Activated CD4-positive, alpha-beta T cell treated with anti-CD3 and anti-CD28 coated beads, Interleukin-2, amount 10 ng/mL, durations not matched to agents 7 days and 5 days (primary cell): Measurements from ENCODE around the gene KRTAP10-1. TPM values are rescaled to one million over a fixed set of nuclear protein-coding genes. Genes with fewer than 3 reads are reported as not detected.

ENCODE experiments used
- CTCF ChIA-PET: fragments of 350-600 bp; sonication (Branson Sonifier 250); formaldehyde crosslinking; loops from one replicate; lab custom pipeline; 2021; ENCODE audit warnings: antibody characterized with exemption; lab: Charles Lee
- POLR2A ChIA-PET: fragments of 350-600 bp; sonication (Branson Sonifier 250); formaldehyde crosslinking; loops from one replicate; lab custom pipeline; 2021; ENCODE audit warnings: antibody characterized with exemption; lab: Charles Lee
- DNase-seq: peaks from one replicate; pipeline ENCODE4 v3.0.0-alpha.2; 2020
- H3K27ac Mint-ChIP-seq: one replicate; pipeline ENCODE4 v1.8.0; 2021; ENCODE audit warnings: mild to moderate bottlenecking, moderate library complexity, mixed read lengths
- H3K27me3 Mint-ChIP-seq: one replicate; pipeline ENCODE4 v1.8.0; 2021; ENCODE audit warnings: mixed read lengths
- H3K36me3 Mint-ChIP-seq: one replicate; pipeline ENCODE4 v1.8.0; 2021; ENCODE audit warnings: low read depth, mixed read lengths
- H3K4me1 Mint-ChIP-seq: one replicate; pipeline ENCODE4 v1.8.0; 2021; ENCODE audit warnings: mixed read lengths
- H3K4me3 Mint-ChIP-seq: one replicate; pipeline ENCODE4 v1.8.0; 2021; ENCODE audit warnings: mild to moderate bottlenecking, moderate library complexity, mixed read lengths
- H3K9me3 Mint-ChIP-seq: one replicate; pipeline ENCODE4 v1.8.0; 2021; ENCODE audit warnings: mixed read lengths
- total RNA-seq, 2 experiments: library from RNA; stranded (reverse); gene quantifications; one replicate each; pipeline ENCODE4 v1.2.3, GENCODE V29; 2021

Gene KRTAP10-1
- total RNA-seq, 2 experiments from 2014 or later, result not detected

DNA sequence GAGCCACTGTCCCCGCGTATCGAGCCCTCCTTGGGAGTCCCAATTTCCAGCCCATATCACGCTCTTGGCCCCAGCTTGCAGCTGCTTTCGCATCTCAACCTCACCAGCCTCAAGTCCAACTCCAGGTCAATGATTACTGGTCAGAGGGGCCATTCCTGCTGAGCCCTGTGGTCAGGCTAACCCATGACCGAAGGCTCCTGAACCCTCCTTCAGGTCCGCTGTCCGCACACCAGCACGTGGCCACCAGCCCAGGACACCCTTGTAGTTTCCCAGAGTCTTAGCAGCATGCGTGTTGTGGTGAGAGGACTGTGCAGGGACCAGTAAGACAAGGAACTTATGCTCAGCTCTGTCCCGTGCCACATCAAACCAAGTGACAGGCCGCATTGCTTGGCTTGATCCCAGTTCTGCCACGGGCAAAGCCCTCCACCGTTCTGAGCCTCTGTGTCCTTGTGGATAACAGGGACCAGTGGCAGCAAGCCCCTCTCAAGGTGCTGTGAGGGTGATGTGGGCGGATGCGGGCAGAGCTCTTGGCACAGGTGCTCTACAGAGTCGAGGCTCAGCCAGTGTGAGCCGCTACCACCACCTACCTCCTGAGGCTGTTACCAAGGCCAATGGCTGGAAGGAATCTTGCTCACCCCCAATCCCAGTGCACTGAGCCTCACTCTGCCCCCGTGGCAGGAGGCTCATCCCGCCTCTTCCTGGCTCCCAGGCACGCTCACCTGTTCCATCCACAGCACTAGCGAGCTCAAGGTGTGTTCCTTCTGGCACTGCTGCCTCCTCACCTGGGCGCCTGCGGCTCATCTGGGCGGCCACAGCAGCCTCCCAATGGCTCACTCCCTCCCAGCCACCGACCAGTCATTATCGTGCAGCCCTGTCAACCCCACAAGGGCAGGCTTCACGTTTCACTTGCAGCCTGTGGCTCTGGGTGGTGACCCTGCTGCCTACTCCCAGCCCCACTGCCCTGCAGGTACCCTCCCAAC, 20.4 kb downstream of the KRTAP10-1 start:
- Mint-ChIP-seq H3K9me3 (no peaks in the 10 kb centered on the region), H3K36me3 (no peaks in the 10 kb centered on the region), H3K27ac (no peak overlapping the region), H3K27me3 (no peaks in the 10 kb centered on the region), H3K4me3 (no peak overlapping the region), H3K4me1 (no peaks in the 10 kb centered on the region)
- ChIA-PET CTCF (interaction anchor here (1.0 to 1.2 kb wide), 3 partner anchors 9 to 21 kb away, joined by 3 to 4 read pairs (median 3); no protein-coding TSS in a partner anchor), POLR2A (no interaction called here)
- no peak for DNase-seq

DNA sequence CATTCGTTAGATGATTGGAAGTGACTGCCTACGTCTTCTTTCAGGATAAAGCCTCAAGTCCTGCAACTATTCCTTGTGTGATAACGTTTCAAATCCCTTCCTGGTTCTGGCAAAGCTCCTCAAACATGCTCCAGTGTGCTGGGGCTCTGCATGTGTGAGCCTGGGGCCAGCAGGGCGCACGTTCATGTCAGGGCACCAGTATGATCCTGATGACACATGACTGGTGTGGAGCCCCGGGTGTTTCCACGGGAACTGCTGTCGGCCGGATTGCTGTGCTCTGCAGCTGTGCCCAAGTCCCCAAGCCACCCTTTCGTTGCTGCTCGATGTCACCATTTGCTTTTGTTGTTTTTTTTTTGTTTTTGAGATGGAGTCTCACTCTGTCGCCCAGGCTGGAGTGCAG, 21.3 kb downstream of the KRTAP10-1 start:
- Mint-ChIP-seq H3K9me3 (no peaks in the 10 kb centered on the region), H3K4me3 (no peak overlapping the region), H3K27ac (no peak overlapping the region), H3K4me1 (no peaks in the 10 kb centered on the region), H3K27me3 (no peaks in the 10 kb centered on the region), H3K36me3 (no peaks in the 10 kb centered on the region)
- no peak for DNase-seq
- ChIA-PET CTCF (interaction anchor here (0.7 to 1.1 kb wide), 2 partner anchors 8 to 275 kb away, joined by 3 to 4 read pairs; no protein-coding TSS in a partner anchor), POLR2A (no interaction called here)

DNA sequence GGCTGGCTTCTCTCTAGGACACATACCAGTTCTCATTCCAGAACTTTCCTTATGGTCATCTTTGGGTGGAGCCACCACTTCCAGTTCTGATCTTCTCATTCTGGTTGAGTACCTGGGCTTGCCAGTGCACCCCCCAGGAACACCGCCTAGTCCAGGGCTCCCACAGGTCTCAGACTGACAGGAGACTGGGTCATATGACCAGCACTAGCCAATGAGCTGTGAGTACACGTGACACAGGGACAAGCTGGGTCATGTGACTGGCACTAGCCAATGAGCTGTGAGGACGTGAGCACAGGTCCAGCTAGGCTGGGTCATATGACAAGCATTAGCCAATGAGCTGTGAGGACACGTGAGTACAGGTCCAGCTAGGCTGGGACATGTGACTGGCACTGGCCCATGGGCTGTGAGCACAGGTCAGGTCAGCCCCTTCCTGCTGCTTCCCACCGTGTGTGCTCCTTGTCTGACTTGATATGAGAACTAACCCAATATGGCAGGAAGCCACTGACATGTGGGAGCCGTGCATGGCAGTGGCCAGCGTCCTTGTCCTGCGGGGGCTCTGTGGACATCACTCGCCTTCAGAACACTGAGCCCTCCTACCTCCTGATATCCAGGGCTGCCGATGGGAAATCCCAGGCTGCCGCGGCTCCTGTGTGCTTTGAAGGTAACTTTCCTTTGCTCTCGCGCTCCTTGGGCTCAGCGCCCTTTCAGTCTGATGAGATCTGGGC, 22.7 kb downstream of the KRTAP10-1 start:
- Mint-ChIP-seq H3K4me1 (no peaks in the 10 kb centered on the region), H3K27ac (no peak overlapping the region), H3K9me3 (no peaks in the 10 kb centered on the region), H3K4me3 (no peak overlapping the region), H3K27me3 (no peaks in the 10 kb centered on the region), H3K36me3 (no peaks in the 10 kb centered on the region)
- POLR2A ChIA-PET, result no interaction called here
- no peak for DNase-seq
- CTCF ChIA-PET, result interaction anchor here (1.1 kb wide), 1 partner anchor 15 kb away, joined by 3 read pairs; no protein-coding TSS in a partner anchor

DNA sequence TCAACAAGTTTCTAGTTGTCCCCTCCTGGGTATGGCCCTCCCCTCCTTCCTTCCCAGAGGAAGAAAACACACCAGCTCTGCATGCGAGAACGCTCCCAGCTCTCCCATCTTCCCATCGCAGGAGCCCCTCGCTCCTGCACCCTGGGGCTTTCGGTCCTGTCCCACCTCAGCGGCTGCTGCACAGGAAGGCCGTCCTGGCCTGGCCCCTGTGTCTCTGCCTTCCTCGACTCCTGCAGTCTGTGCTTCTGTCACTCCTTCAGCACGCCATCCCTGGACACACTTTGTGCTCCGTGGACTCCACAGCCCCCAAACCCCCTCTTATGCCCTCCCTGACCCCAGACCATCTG, 23.2 kb downstream of the KRTAP10-1 start:
- no peaks in the 10 kb centered on the region for H3K27me3 Mint-ChIP-seq
- no peak for DNase-seq
- ChIA-PET POLR2A (no interaction called here), CTCF (no interaction called here)
- no peaks in the 10 kb centered on the region for H3K36me3 Mint-ChIP-seq
- no peak overlapping the region for H3K4me3 Mint-ChIP-seq
- H3K4me1 Mint-ChIP-seq, result no peaks in the 10 kb centered on the region
- H3K9me3 Mint-ChIP-seq, result no peaks in the 10 kb centered on the region
- no peak overlapping the region for H3K27ac Mint-ChIP-seq

DNA sequence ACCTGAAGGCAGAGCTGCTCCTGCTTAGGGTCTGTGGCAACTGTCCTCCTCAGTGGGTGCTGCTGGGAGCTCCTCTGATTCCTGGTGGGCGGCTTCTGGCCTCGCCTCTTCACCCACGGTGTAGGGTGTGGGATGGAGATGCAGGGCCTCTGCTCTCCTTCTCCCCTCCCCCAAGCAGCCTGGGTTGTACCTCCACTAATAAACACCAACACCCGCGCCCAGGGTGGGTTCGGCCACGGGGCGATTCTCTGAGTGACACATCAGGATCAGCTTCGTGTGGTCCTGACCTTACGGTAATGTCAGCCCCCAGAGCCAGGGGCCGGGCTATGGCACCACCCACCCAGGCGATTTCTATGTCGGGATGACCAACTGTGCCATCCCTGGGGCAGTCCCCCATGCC, 23.7 kb downstream of the KRTAP10-1 start:
- POLR2A ChIA-PET, result no interaction called here
- Mint-ChIP-seq H3K4me3 (no peak overlapping the region), H3K4me1 (no peaks in the 10 kb centered on the region), H3K27ac (no peak overlapping the region), H3K27me3 (no peaks in the 10 kb centered on the region), H3K36me3 (no peaks in the 10 kb centered on the region), H3K9me3 (no peaks in the 10 kb centered on the region)
- CTCF ChIA-PET, result interaction anchor here (0.7 kb wide), 2 partner anchors 15 to 23 kb away, joined by 3 read pairs; no protein-coding TSS in a partner anchor
- DNase-seq, result no peak

DNA sequence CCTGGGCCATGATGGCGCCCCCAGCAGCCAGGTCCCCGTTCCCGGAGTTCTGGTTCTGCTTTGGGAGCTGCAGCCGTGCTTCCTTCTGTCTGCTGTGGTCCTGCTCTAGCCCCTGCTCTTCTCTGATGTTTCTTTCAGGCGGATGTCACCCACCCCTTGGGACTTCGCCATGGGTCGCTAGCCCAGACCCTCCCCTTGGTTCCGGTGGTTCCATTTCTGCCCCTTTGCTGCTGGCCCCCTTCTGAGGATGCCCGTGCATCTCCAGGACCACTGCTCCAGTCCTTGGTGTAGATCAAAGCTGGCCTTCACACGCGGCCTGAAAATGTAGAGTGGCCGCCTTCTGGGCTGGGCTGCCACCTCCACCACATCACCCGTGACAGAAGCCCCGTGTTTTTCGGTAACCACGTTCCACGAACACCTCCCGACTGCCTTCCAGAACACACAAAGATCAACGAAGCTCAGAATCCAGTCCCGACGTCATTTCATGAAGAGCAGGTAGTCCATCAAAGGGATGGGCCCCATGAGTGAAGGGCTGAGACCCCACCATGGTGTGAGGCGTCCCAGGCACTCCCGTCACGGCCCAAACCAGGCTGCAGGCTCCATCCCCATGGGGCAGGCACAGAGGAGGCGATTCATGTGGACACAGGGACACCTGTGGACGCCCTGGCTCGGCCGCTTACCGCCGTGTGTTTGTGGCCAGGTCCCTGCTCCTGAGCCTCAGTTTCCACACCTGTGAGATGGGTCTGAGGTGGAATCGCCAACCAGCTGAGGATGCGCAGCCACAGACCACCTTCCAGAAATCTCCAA, 24.4 kb downstream of the KRTAP10-1 start:
- no peak overlapping the region for H3K27ac Mint-ChIP-seq
- H3K27me3 Mint-ChIP-seq, result no peaks in the 10 kb centered on the region
- CTCF ChIA-PET, result interaction anchor here (0.7 kb wide), 3 partner anchors 12 to 22 kb away, joined by 3 to 4 read pairs (median 3); no protein-coding TSS in a partner anchor
- no peak overlapping the region for H3K4me3 Mint-ChIP-seq
- POLR2A ChIA-PET, result no interaction called here
- no peaks in the 10 kb centered on the region for H3K9me3 Mint-ChIP-seq
- no peaks in the 10 kb centered on the region for H3K4me1 Mint-ChIP-seq
- H3K36me3 Mint-ChIP-seq, result no peaks in the 10 kb centered on the region
- DNase-seq, result no peak

DNA sequence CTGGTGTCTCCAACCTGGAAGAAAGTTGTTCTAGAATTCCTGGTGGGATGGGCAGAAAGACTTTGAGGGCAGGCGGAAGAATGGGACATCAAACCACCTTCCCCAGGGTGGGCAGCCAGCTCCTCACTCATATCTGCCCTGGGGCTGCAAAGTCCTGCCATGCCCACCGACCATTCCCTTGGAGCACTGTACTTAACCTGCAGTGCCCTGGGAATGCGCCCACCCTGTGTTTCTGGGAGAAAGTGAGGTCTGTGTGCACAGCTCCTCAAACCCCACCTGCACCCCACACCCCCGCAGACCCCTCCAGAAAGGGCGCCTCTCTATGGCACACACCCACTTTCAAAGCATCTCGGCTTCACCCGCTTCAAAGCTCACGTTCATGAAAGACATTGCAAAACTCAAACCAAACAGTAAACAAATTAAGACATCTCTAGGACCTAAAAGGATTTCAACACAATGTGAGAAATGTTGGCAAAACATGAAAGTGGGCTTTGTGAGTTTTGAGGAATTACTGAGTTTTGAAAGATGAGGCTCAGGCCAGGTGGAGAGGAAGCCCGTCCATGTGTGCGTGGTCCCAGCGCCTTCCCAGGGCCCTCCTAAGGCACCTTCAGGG, 25.1 kb downstream of the KRTAP10-1 start:
- ChIA-PET POLR2A (no interaction called here), CTCF (interaction anchor here (1.0 kb wide), 1 partner anchor 279 kb away, joined by 5 read pairs; no protein-coding TSS in a partner anchor)
- Mint-ChIP-seq H3K9me3 (no peaks in the 10 kb centered on the region), H3K27ac (no peak overlapping the region), H3K4me3 (no peak overlapping the region), H3K4me1 (no peaks in the 10 kb centered on the region), H3K36me3 (no peaks in the 10 kb centered on the region), H3K27me3 (no peaks in the 10 kb centered on the region)
- DNase-seq, result no peak

DNA sequence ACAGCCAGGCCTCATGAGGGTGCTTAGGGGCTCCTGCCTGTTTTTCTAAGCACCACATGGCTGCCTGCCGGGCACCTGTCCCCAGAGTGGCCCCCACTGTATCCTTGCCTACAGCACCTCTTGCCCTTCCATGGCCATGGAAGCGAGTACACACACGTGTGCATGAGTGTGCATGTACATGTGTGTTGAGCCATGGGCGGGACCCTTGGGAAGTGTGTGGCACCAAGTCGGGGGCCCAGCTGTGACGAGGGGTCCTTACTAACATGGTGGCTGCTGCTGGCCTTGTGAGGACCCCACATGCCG, 25.8 kb downstream of the KRTAP10-1 start:
- POLR2A ChIA-PET, result no interaction called here
- no peaks in the 10 kb centered on the region for H3K9me3 Mint-ChIP-seq
- no peaks in the 10 kb centered on the region for H3K4me1 Mint-ChIP-seq
- H3K36me3 Mint-ChIP-seq, result no peaks in the 10 kb centered on the region
- no peaks in the 10 kb centered on the region for H3K27me3 Mint-ChIP-seq
- no peak overlapping the region for H3K4me3 Mint-ChIP-seq
- H3K27ac Mint-ChIP-seq, result no peak overlapping the region
- DNase-seq, result no peak
- CTCF ChIA-PET, result interaction anchor here (1.0 kb wide), 1 partner anchor 279 kb away, joined by 5 read pairs; no protein-coding TSS in a partner anchor

DNA sequence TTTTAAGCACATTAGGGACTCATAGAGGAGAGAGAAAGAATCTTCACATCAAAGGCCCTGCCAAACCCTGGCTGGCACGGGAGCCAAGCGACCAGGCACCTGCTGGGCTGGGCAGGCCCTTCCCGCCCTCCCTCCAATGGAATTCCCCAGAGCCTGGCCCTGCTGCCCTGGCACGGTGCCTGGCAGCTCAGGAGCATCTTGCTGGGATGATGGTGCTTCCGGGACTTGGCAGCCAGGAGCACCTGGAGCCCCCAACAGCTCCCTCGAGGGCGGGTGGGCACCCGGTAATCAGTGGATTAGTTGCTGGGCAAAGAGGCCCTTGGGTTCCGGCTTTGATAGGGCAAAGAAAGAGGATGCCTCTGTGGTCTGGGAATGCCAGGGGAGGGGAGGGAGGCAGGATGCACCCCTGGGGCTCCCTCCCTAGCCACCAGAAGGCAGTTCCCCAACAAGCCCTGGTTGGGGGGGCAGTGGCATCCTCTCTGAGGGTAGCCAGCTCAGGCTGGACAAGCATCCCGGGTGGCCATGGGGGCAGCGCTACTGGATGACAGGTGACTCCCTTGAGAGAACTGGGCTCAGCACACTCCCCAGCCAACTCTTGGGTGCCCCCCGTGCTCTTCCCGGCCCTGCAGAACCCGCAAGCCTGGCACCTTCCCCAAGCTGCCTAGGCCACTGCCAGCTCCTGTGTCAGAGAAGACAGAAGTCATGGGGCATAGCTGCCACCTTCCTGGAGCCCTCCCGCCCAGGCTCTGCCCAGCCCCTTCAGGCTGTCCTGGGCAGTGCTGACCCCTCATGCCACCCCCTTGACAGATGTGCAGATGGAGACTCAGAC, 26.4 kb downstream of the KRTAP10-1 start:
- no peaks in the 10 kb centered on the region for H3K9me3 Mint-ChIP-seq
- CTCF ChIA-PET, result interaction anchor here (1.0 kb wide), 1 partner anchor 280 kb away, joined by 5 read pairs; no protein-coding TSS in a partner anchor

DNA sequence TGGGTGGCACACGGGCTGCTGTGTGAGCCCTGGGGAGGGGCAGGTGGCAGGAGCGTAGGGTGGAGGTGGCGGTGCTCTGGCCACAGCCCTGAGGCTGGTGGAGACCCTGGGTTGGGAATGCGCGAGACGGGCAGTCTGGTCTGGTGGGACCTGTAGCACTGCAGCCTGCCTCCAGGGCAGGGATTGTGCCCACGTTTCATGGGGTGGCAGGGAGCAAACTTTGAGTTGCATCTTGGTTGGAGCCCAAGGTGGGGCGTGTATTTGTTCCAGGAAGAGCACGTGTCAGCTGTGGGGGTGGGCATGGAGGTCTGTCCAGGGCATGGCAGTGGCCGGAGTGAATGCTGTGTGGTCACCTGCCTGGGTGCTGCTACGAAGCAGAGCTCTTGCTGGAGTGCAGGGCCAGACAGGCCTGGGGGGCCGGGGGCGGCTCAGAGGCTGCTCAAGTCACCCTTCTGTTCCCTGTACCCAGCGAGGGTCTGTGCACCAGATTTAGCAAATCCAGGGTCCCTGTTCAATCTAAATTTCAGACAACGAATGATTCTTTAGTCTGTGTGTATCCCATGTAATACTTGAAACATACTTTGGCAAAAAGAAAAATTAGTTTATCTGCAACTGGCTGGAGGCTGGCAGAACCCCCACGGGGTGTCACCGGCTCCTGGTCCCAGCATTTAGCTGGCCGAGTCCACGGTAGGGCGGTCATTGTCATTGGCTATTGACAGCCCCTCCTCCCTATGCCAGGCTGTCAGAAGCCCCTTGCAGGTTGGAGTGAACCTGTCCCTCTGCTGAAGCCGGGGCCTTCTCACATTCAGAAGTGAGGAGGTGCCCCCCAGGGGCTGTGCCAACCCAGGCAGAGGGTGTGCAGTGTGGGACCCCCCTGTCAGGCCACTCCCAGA, 27.3 kb downstream of the KRTAP10-1 start:
- H3K36me3 Mint-ChIP-seq, result no peaks in the 10 kb centered on the region
- H3K27ac Mint-ChIP-seq, result no peak overlapping the region
- ChIA-PET POLR2A (no interaction called here), CTCF (interaction anchor here (0.5 to 0.6 kb wide), 2 partner anchors 9 to 230 kb away, joined by 3 read pairs; no protein-coding TSS in a partner anchor)
- no peak for DNase-seq
- no peaks in the 10 kb centered on the region for H3K9me3 Mint-ChIP-seq
- H3K27me3 Mint-ChIP-seq, result no peaks in the 10 kb centered on the region
- H3K4me1 Mint-ChIP-seq, result no peaks in the 10 kb centered on the region
- no peak overlapping the region for H3K4me3 Mint-ChIP-seq

More for the DNA sequence above, 26.4 kb downstream of the KRTAP10-1 start:
- H3K4me1 Mint-ChIP-seq, result no peaks in the 10 kb centered on the region
- no peaks in the 10 kb centered on the region for H3K36me3 Mint-ChIP-seq
- H3K4me3 Mint-ChIP-seq, result no peak overlapping the region
- POLR2A ChIA-PET, result no interaction called here
- H3K27ac Mint-ChIP-seq, result no peak overlapping the region
- H3K27me3 Mint-ChIP-seq, result no peaks in the 10 kb centered on the region
- DNase-seq, result no peak

DNA sequence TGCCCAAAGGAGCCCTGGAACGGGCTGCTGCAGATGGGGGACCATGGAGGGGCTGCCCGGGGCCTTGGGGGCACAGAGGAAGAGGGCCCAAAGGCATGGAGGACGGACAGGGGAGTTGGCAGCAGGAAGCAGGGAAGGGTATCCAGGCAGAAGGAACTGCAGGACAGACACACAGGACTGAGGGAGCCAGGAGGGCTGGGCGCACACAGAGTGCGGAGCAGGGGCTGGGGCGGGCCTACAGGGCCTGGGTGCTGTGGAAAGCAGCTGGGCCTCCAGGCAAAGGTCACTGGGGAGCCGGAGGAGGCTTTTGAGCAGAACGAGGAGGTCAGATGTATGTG, 28.1 kb downstream of the KRTAP10-1 start:
- Mint-ChIP-seq H3K27ac (no peak overlapping the region), H3K36me3 (no peaks in the 10 kb centered on the region), H3K9me3 (no peaks in the 10 kb centered on the region), H3K27me3 (no peaks in the 10 kb centered on the region), H3K4me1 (no peaks in the 10 kb centered on the region), H3K4me3 (no peak overlapping the region)
- CTCF ChIA-PET, result interaction anchor here (0.6 kb wide), 1 partner anchor 230 kb away, joined by 3 read pairs; no protein-coding TSS in a partner anchor
- POLR2A ChIA-PET, result no interaction called here
- no peak for DNase-seq
